ENCODE data around the gene TBCD. TPM values are rescaled to one million over a fixed set of nuclear protein-coding genes. Genes with fewer than 3 reads are reported as not detected.

The TBCD gene
- total RNA-seq, 1 donor from 2014 or later, result 31.8 TPM

- no peak overlapping the region for H3K9ac ChIP-seq (ENCODE audit: low read length)
- no peak overlapping the region for H3K27ac ChIP-seq (ENCODE audit: low read depth, low read length)
- H3K36me3 Mint-ChIP-seq (ENCODE audit: low read depth, unreplicated experiment), result peaks cover 13% of the 10 kb centered on the region
- peaks cover 9% of the 10 kb centered on the region for H3K79me2 ChIP-seq (ENCODE audit: insufficient read depth, low read length)
- FAIRE-seq, result no peak
- no peaks in the 10 kb centered on the region for H3K9me3 ChIP-seq (ENCODE audit: insufficient read depth, low read depth, low read length)
- peaks cover 14% of the 10 kb centered on the region for H3K4me1 Mint-ChIP-seq (ENCODE audit: low read depth, unreplicated experiment)
- H3K27me3 Mint-ChIP-seq (ENCODE audit: low read depth, unreplicated experiment), result peaks cover 7% of the 10 kb centered on the region
- H3K27me3 ChIP-seq (ENCODE audit: insufficient read depth, low read length), result no peaks in the 10 kb centered on the region
- H2AFZ ChIP-seq (ENCODE audit: low read depth, low read length), result no peak overlapping the region
- H3K27ac Mint-ChIP-seq (ENCODE audit: unreplicated experiment), result no peak overlapping the region
- DNase-seq (ENCODE audit: low read depth), result no peak
- no peak overlapping the region for H3K4me3 Mint-ChIP-seq (ENCODE audit: unreplicated experiment)
- no peaks in the 10 kb centered on the region for H3K36me3 ChIP-seq (ENCODE audit: insufficient read depth, low read length)
- peaks cover 8% of the 10 kb centered on the region for H4K20me1 ChIP-seq (ENCODE audit: insufficient read depth, low read length)
- no peak overlapping the region for H3K4me2 ChIP-seq (ENCODE audit: low read length)
- H3K9me3 Mint-ChIP-seq (ENCODE audit: unreplicated experiment), result no peaks in the 10 kb centered on the region
- TF ChIP-seq EZH2 (IDR thresholded peaks at IDR 0.05; ENCODE audit: insufficient read depth, low read length) (no peak), CTCF (IDR thresholded peaks at IDR 0.05; ENCODE audit: insufficient read depth, low read depth, low read length) (no peak)
- H3K4me3 ChIP-seq (ENCODE audit: insufficient read depth, low read depth, low read length), result no peak overlapping the region
- peaks cover 3% of the 10 kb centered on the region for H3K4me1 ChIP-seq (ENCODE audit: insufficient read depth, low read length)
These were observed 120.1 kb downstream of the TBCD start for GRCh38 chr17:82871776-82872561.

GRCh38 chr17:82872591-82873520 is 121.0 kb downstream of the TBCD start:
- FAIRE-seq (no peak), DNase-seq (ENCODE audit: low read depth) (no peak)
- no peaks in the 10 kb centered on the region for H3K27me3 ChIP-seq (ENCODE audit: insufficient read depth, low read length)
- no peak overlapping the region for H3K27ac Mint-ChIP-seq (ENCODE audit: unreplicated experiment)
- no peaks in the 10 kb centered on the region for H3K9me3 ChIP-seq (ENCODE audit: insufficient read depth, low read depth, low read length)
- no peak overlapping the region for H3K4me3 ChIP-seq (ENCODE audit: insufficient read depth, low read depth, low read length)
- H2AFZ ChIP-seq (ENCODE audit: low read depth, low read length), result no peak overlapping the region
- peaks cover 5% of the 10 kb centered on the region for H3K79me2 ChIP-seq (ENCODE audit: insufficient read depth, low read length)
- no peaks in the 10 kb centered on the region for H3K4me1 ChIP-seq (ENCODE audit: insufficient read depth, low read length)
- no peak overlapping the region for H3K4me3 Mint-ChIP-seq (ENCODE audit: unreplicated experiment)
- no peak overlapping the region for H3K9ac ChIP-seq (ENCODE audit: low read length)
- peaks cover under 1% of the 10 kb centered on the region for H4K20me1 ChIP-seq (ENCODE audit: insufficient read depth, low read length)
- H3K9me3 Mint-ChIP-seq (ENCODE audit: unreplicated experiment), result no peaks in the 10 kb centered on the region
- TF ChIP-seq EZH2 (IDR thresholded peaks at IDR 0.05; ENCODE audit: insufficient read depth, low read length), result no peak
- TF ChIP-seq CTCF (IDR thresholded peaks at IDR 0.05; ENCODE audit: insufficient read depth, low read depth, low read length), result no peak
- H3K4me1 Mint-ChIP-seq (ENCODE audit: low read depth, unreplicated experiment), result peaks cover 11% of the 10 kb centered on the region
- H3K36me3 ChIP-seq (ENCODE audit: insufficient read depth, low read length), result no peaks in the 10 kb centered on the region
- peaks cover 7% of the 10 kb centered on the region for H3K27me3 Mint-ChIP-seq (ENCODE audit: low read depth, unreplicated experiment)
- H3K4me2 ChIP-seq (ENCODE audit: low read length), result no peak overlapping the region
- H3K36me3 Mint-ChIP-seq (ENCODE audit: low read depth, unreplicated experiment), result peaks cover 13% of the 10 kb centered on the region
- no peak overlapping the region for H3K27ac ChIP-seq (ENCODE audit: low read depth, low read length)
